Activated T-cell treated with anti-CD3 and anti-CD28 coated beads, Interleukin-2, amount 50 U/mL, for 72 hours (primary cell): ENCODE results near the gene PRUNE2. TPM values are rescaled to one million over a fixed set of nuclear protein-coding genes. Genes with fewer than 3 reads are reported as not detected.

Experiments used
- ATAC-seq, 2 donors: fragments of 150-1000 bp; cut with Tn5 transposase; replicated peaks in 1 of 2; 2 replicates each; pipeline ENCODE4 v1.10.0; 2021; ENCODE audit warnings: moderate library complexity in 2 of 2, mild to moderate bottlenecking in 1 of 2
- DNase-seq, 2 donors: peaks; one replicate each; pipeline ENCODE4 v3.0.0; 2021 to 2022; ENCODE audit warnings: mixed read lengths in 1 of 2
- H3K27ac Mint-ChIP-seq: one replicate; pipeline ENCODE4 v1.8.0; 2022; ENCODE audit warnings: mild to moderate bottlenecking, moderate library complexity, mixed read lengths
- H3K27me3 Mint-ChIP-seq: one replicate; pipeline ENCODE4 v1.8.0; 2022; ENCODE audit warnings: low read depth, mixed read lengths
- H3K36me3 Mint-ChIP-seq, 2 donors: one replicate each; pipeline ENCODE4 v1.8.0; 2022; ENCODE audit warnings: mixed read lengths in 2 of 2, mild to moderate bottlenecking in 1 of 2; ENCODE audit not compliant: insufficient read depth in 2 of 2
- H3K4me1 Mint-ChIP-seq: one replicate; pipeline ENCODE4 v1.8.0; 2022; ENCODE audit warnings: low read depth, mixed read lengths
- H3K4me3 Mint-ChIP-seq, 2 donors: one replicate each; pipeline ENCODE4 v1.8.0; 2022; ENCODE audit warnings: mild to moderate bottlenecking in 2 of 2, mixed read lengths in 2 of 2, moderate library complexity in 2 of 2
- H3K9me3 Mint-ChIP-seq, 2 donors: one replicate each; pipeline ENCODE4 v1.8.0; 2022; ENCODE audit warnings: mixed read lengths in 2 of 2
- total RNA-seq, 2 donors: library from RNA; stranded (reverse); gene quantifications; one replicate each; pipeline ENCODE4 v1.2.3, GENCODE V29; 2022

Gene PRUNE2
- total RNA-seq, 2 donors from 2014 or later, result 0.69 to 1.5 TPM

DNA sequence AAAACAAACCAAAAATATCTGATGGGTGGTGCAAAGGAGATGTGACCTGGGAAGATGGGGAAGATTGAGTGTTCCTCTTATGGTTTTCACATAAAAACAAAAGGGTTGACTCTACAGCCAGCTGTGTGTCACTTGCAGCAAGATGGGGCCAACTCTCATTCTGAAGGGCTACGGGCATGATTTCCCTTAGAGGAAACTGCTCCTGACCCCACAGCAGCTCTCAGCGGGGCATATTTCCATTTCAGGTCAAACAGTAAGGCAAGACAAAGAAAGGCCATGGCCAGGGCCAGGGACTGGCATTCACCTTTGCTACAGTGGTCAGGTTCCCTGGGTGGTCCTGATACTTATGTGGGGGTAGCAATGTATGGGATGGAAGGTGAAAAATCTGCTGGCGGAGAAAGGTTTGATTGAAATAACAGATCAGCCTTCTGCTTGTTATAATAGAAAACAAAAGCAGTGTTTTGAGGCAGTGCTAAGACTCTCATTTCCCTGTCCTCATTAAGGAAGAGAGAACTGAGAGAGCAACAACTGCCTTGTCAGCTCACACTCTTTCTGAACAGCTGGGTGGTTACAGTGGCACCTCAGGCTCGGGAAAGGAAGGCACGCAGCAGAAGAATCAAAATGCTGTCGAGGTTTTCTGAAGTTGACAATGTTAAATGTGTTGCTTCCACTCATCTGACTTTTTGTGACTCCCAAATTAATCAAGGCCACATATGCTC lies 262.4 kb downstream of the PRUNE2 start:
- no peak for ATAC-seq
- no peak overlapping the region for H3K4me3 Mint-ChIP-seq
- no peak overlapping the region for H3K27ac Mint-ChIP-seq
- no peak for DNase-seq
- H3K36me3 Mint-ChIP-seq, result no peaks in the 10 kb centered on the region
- no peaks in the 10 kb centered on the region for H3K27me3 Mint-ChIP-seq
- no peaks in the 10 kb centered on the region for H3K4me1 Mint-ChIP-seq
- no peaks in the 10 kb centered on the region for H3K9me3 Mint-ChIP-seq

DNA sequence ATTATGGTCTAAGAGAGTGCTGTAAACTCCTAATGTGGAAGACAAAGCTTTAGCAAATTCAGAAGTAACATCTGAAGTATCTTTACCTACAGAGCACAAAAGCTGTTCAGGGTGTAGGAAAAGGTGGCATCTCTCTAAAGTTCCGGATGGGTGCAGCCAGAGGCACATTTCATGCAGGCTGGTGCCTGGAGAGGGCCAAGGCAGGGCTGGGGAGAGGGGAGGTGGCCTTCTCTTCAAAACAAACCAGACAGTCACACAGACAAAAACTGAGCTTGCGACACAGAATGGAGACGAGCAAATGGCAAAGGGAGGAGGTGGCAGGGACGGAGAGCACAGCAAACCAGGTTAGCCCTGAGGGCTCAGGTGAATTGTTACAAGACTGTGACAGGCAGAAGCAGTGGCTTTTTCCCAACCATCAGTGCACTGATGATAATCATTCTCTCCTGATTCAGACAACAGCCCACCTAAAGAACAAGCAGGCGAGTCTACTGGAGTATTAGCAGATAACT lies 263.2 kb downstream of the PRUNE2 start:
- ATAC-seq (no peak), DNase-seq (no peak)
- no peaks in the 10 kb centered on the region for H3K27me3 Mint-ChIP-seq
- H3K9me3 Mint-ChIP-seq, result no peaks in the 10 kb centered on the region
- H3K4me1 Mint-ChIP-seq, result no peaks in the 10 kb centered on the region
- no peak overlapping the region for H3K4me3 Mint-ChIP-seq
- no peak overlapping the region for H3K27ac Mint-ChIP-seq
- no peaks in the 10 kb centered on the region for H3K36me3 Mint-ChIP-seq

DNA sequence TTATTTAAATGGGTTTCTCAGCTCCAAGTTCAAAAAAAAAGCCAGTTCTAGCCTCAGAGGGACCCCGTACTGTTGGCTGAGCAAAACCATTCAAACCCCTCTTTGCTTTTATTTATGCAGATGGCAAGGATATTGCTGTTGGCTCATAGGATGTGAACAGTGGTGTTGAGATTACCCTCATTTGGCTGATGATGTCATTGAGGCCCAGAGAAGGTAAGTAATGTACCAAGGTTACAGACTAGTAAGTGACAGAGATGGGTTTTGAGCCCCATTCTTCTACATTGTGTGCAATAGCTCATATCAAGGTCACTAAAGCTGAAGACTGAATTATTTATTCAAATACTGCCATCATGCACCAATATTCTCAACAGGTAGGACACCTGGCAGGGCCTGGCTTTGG lies 263.8 kb downstream of the PRUNE2 start:
- DNase-seq (no peak), ATAC-seq (no peak)
- Mint-ChIP-seq H3K36me3 (no peaks in the 10 kb centered on the region), H3K4me3 (no peak overlapping the region), H3K4me1 (peaks cover 5% of the 10 kb centered on the region), H3K27ac (no peak overlapping the region), H3K9me3 (no peaks in the 10 kb centered on the region), H3K27me3 (no peaks in the 10 kb centered on the region)

DNA sequence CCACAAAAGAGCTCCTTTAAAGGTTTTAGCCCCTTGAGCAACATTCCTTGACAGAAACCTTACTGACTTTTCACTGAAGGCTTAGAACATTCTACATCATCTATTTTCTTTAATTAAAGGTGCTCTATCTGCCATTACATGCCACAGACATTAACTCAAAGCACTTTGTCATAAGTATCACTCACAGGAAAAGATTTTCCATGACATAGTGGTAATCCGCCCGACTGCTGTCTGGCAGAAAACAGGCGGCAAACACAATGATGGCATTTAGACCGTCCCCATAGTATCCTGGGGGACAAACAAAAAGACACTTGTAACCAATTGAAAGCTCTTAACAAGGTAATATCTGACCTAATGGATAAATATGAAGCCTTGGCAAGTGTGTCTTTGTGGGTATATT lies 267.9 kb downstream of the PRUNE2 start:
- H3K36me3 Mint-ChIP-seq, result no peaks in the 10 kb centered on the region
- H3K4me3 Mint-ChIP-seq, result no peak overlapping the region
- no peak for DNase-seq
- H3K4me1 Mint-ChIP-seq, result peaks cover 6% of the 10 kb centered on the region
- H3K27me3 Mint-ChIP-seq, result no peaks in the 10 kb centered on the region
- ATAC-seq, result no peak
- no peak overlapping the region for H3K27ac Mint-ChIP-seq
- H3K9me3 Mint-ChIP-seq, result no peaks in the 10 kb centered on the region

DNA sequence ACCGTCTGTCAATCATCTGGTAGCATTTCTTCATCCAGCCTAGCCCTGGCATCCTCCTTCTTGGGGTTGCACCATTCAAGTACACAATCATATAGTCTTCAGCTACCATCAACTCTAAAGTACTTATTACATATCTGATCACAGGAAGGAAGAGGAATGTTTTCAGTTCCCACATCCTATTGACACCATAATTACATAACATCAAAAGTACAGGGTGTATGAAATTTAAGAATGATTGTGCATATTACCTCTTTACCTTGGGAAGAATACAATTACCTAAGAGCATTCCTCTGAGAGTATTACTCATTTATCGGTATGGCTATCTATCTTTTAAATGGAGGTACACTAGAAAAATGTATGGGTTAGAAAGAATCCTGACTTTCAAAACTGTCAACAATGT lies 268.5 kb downstream of the PRUNE2 start:
- Mint-ChIP-seq H3K4me3 (no peak overlapping the region), H3K27ac (no peak overlapping the region), H3K9me3 (no peaks in the 10 kb centered on the region), H3K36me3 (no peaks in the 10 kb centered on the region), H3K4me1 (peaks cover 6% of the 10 kb centered on the region), H3K27me3 (no peaks in the 10 kb centered on the region)
- ATAC-seq (no peak), DNase-seq (no peak)

DNA sequence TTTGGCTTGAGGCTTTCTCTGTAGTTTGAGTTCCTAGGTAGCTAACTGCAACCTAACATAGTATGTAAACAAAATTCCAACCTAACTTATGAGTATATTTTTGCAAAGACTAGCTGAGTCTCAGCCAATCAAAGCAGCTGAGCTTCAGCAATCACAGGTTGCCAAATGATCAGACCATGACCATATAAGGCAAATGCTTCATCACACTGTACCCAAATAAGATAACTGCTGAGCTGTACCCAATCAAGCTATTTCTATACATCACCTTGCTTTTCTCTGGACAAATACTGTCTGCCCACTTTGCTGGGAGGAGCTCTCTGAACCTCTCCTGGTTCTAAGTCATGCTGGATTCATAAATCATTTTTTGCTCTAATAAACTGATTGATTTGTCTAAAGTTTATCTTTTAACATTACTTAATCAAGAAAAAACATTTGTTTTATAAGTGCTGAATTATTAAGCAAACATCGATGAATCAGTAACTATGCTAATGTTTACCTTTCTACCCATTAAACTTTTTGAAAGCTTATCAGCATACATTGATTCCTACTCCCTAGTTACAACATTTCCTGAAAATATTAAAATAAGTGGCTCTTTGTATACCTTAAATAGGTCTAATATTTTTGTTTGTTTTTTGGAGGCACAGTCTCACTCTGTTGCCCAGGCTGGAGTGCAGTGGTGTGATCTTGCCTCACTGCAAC lies 271.4 kb downstream of the PRUNE2 start:
- H3K9me3 Mint-ChIP-seq, result no peaks in the 10 kb centered on the region
- H3K27ac Mint-ChIP-seq, result no peak overlapping the region
- DNase-seq (no peak), ATAC-seq (no peak)
- H3K36me3 Mint-ChIP-seq, result no peaks in the 10 kb centered on the region
- H3K4me3 Mint-ChIP-seq, result no peak overlapping the region
- H3K4me1 Mint-ChIP-seq, result peaks cover 9% of the 10 kb centered on the region
- no peaks in the 10 kb centered on the region for H3K27me3 Mint-ChIP-seq

DNA sequence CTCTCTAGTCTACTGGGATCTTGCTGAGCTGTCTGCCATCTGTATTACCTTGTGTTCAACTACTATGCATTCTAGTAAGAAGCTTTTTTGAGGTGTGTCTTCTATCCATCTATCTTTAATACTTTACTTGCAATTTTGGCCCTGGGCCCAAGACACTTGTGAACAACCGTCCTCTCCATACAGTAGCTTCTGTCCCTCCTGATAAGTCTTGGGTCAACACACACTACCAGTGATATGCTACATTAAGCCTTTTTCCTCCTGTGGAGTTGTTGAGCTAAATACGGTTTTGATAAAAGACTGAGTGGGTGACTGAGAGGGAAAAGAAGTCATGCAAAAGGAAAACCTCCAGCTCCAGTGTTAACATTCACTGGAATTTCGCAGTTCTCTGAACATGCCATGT lies 275.0 kb downstream of the PRUNE2 start:
- H3K27me3 Mint-ChIP-seq, result no peaks in the 10 kb centered on the region
- peaks cover 5% of the 10 kb centered on the region for H3K4me1 Mint-ChIP-seq
- H3K27ac Mint-ChIP-seq, result no peak overlapping the region
- no peaks in the 10 kb centered on the region for H3K36me3 Mint-ChIP-seq
- DNase-seq (no peak), ATAC-seq (no peak)
- H3K9me3 Mint-ChIP-seq, result no peaks in the 10 kb centered on the region
- H3K4me3 Mint-ChIP-seq, result no peak overlapping the region

DNA sequence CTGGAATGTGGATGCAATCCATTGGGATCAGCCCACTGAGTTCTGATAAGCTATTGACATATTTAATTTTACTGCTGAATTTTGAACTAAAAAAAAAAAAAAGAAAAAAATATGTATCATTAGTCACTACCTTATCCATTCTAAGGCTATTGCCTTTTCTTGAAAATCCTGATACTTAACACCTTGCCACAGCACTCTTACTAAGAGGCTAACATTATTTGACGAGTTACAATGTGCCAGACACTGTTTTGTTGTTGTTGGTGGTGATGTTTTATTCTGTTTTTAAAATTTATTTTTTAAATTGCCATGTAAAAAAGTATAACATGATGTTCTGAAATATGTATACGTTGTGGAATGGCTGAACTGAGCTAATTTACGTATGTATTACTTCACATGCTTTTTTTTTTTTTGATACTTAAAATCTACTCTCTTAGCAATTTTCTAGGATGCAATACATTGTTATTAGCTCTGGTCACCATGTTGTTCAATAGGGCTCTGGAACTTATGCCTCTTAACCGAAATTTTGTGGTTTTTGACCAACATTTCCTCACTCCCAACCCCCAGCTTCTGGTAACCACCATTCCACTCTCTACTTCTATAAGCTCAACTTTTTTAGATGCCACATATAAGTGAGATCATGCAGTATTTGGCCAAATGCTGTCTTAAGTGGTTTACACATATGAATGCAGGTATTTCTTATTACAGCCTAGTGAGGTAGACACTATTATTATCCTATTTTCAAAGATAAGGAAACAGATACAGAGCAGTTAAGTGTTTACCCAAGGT lies 276.5 kb downstream of the PRUNE2 start:
- DNase-seq, result no peak
- H3K27ac Mint-ChIP-seq, result no peak overlapping the region
- ATAC-seq, result no peak
- H3K27me3 Mint-ChIP-seq, result no peaks in the 10 kb centered on the region
- H3K4me1 Mint-ChIP-seq, result peaks cover 5% of the 10 kb centered on the region
- H3K36me3 Mint-ChIP-seq, result no peaks in the 10 kb centered on the region
- no peak overlapping the region for H3K4me3 Mint-ChIP-seq
- H3K9me3 Mint-ChIP-seq, result no peaks in the 10 kb centered on the region

DNA sequence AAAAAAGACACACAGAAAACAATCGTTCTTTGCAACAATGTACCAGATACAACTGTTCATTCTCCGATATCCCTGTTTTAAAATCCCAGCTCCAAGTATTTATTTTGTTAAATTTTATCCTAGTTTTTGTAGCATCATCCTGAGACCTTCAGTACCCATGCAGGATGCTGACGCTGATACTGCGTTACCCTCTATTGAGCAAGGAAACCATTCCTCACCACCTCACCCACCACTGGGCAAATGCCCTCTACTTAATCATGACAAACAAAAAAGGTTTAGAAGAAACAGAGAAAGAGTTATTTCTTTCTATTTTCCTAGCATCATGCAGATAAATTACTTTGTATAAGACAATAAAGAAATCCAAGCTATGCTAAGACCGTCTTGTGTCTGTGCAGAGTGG lies 277.8 kb downstream of the PRUNE2 start:
- Mint-ChIP-seq H3K4me3 (no peak overlapping the region), H3K27ac (no peak overlapping the region), H3K27me3 (no peaks in the 10 kb centered on the region), H3K36me3 (no peaks in the 10 kb centered on the region), H3K4me1 (peaks cover 5% of the 10 kb centered on the region), H3K9me3 (no peaks in the 10 kb centered on the region)
- ATAC-seq, result no peak
- no peak for DNase-seq

DNA sequence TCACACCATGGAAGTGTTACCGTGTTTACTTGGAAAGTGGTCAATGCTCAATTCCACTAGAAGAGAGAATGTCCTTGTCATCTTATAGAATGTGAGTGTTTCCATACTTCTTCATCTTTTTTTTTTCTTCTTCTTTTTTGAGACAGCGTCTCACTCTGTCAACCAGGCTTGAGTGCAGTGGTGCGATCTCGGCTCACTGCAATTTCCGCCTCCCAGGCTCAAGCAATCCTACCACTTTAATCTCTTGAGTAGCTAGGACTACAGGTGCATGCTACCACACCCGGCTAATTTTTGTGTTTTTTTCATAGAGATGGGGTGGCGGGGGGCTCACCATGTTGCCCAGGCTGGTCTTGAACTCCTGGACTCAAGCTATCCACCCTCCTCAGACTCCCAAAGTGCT lies 278.9 kb downstream of the PRUNE2 start:
- Mint-ChIP-seq H3K36me3 (no peaks in the 10 kb centered on the region), H3K4me3 (no peak overlapping the region), H3K9me3 (no peaks in the 10 kb centered on the region), H3K4me1 (peaks cover 5% of the 10 kb centered on the region), H3K27me3 (peaks cover 7% of the 10 kb centered on the region), H3K27ac (no peak overlapping the region)
- no peak for ATAC-seq
- DNase-seq, result no peak

DNA sequence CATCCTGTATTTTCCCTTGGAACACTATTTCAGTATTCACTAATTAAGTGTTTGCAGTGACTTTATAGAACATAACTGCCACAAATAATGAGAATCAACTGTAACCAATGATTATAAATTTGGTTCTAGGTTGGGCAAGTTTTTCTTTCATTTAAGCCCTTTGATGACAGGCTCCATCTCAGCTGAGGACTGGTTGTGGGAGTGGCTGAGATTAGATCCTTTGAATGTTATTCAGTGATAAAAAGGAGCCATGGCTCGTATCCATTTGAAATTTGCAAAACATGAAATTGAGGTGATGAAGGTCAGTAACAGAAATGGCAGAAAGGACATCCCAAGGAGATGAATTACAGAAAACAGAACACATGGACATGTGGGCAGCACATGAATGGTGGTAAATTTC lies 279.8 kb downstream of the PRUNE2 start:
- H3K4me3 Mint-ChIP-seq, result no peak overlapping the region
- DNase-seq (no peak), ATAC-seq (no peak)
- no peak overlapping the region for H3K27ac Mint-ChIP-seq
- H3K36me3 Mint-ChIP-seq, result no peaks in the 10 kb centered on the region
- peaks cover 9% of the 10 kb centered on the region for H3K27me3 Mint-ChIP-seq
- H3K9me3 Mint-ChIP-seq, result no peaks in the 10 kb centered on the region
- peaks cover 5% of the 10 kb centered on the region for H3K4me1 Mint-ChIP-seq

DNA sequence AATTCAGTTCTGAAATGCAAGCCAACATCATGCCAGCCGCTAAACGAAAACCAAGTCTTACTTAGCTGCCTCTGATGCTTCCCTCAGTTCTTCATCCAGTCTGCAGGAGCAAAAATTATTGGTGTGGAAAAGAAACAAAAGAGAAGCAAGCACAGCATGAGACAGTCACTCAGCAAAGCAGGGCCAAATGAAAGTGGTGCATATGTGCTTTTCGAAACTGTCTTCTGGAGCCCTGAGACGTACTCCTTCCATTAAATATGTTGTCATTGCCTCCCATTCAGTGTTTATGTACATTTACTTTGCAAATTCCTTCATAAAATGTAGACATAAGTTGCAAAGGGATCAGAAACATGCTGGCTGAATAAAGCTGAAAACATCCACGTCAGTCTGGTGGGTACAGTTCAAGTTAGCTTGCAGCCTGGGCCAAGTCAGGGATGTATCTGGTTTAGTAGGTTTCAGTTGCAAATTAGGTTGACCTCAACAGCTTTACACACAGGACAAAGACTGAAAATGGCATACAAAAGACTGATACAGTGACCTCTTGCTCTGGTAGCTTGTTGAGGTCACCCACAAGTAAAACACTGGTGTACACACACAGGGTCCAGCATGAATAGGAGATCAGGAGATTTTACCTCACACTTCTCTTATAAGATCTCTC lies 281.4 kb downstream of the PRUNE2 start:
- Mint-ChIP-seq H3K27ac (no peak overlapping the region), H3K9me3 (no peaks in the 10 kb centered on the region), H3K27me3 (peaks cover 14% of the 10 kb centered on the region), H3K4me1 (peaks cover 1% of the 10 kb centered on the region), H3K36me3 (no peaks in the 10 kb centered on the region), H3K4me3 (no peak overlapping the region)
- ATAC-seq, result no peak
- no peak for DNase-seq

DNA sequence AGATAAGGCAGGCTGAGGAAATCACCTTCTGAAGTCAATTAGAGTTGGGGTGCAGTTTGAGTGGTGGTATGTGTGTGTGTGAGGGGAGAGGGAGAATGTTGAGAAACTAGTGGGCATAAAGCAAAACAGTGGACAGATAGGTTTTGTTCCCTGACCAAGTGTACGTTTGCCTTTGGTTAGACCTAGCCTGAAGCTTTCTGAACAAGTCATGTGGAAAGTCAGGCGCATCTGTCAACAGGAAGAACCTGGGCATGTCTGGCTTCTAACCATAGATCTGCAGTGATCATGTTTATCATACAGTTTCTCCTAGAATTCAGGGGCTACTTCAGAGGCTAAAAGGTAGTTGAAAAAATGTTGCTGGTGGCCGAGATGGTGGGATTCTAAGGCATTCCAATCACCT lies 284.9 kb downstream of the PRUNE2 start:
- peaks cover 34% of the 10 kb centered on the region for H3K27me3 Mint-ChIP-seq
- ATAC-seq, result no peak
- H3K36me3 Mint-ChIP-seq, result no peaks in the 10 kb centered on the region
- DNase-seq, result no peak
- no peak overlapping the region for H3K4me3 Mint-ChIP-seq
- peaks cover 3% of the 10 kb centered on the region for H3K4me1 Mint-ChIP-seq
- H3K9me3 Mint-ChIP-seq, result no peaks in the 10 kb centered on the region
- H3K27ac Mint-ChIP-seq, result no peak overlapping the region
